Testis (tissue), 2 donors: ENCODE results near the gene KIF1A.

ENCODE experiments used
- CTCF ChIP-seq, 3 experiments: fragments of 450-650 bp in 2 of 3; fragments of 200-600 bp in 1 of 3; sonication (generic) in 1 of 3; IDR thresholded peaks; one replicate each; pipeline ENCODE4 v1.5.1; 2016 to 2019; ENCODE audit warnings: antibody characterized with exemption in 3 of 3, mild to moderate bottlenecking in 2 of 3, moderate library complexity in 1 of 3
- POLR2A ChIP-seq: fragments of 450-650 bp; IDR thresholded peaks from one replicate; pipeline ENCODE4 v1.6.1; 2017; ENCODE audit warnings: antibody characterized with exemption, mild to moderate bottlenecking, moderate library complexity

GRCh38 chr2:240809276-240809675 lies 10.7 kb downstream of the KIF1A start:
- no peak for TF ChIP-seq POLR2A
- TF ChIP-seq CTCF (IDR thresholded peaks at IDR 0.05) = no peak
